Skeletal muscle tissue (tissue), 4 donors: ENCODE results near the gene HPS3. TPM values are rescaled to one million over a fixed set of nuclear protein-coding genes. Genes with fewer than 3 reads are reported as not detected.

ENCODE experiments used
- H3K27ac ChIP-seq: one replicate; pipeline ENCODE4 v1.7.0; 2013; ENCODE audit warnings: mild to moderate bottlenecking, low read depth, low read length, inconsistent platforms
- H3K27me3 ChIP-seq, 3 donors: one replicate each; pipeline ENCODE4 v1.7.0; 2013; ENCODE audit warnings: low read length in 3 of 3; ENCODE audit not compliant: control insufficient read depth in 3 of 3, insufficient read depth in 3 of 3
- H3K36me3 ChIP-seq, 3 donors: one replicate each; pipeline ENCODE4 v1.7.0; 2013; ENCODE audit warnings: low read length in 3 of 3; ENCODE audit not compliant: control insufficient read depth in 3 of 3, insufficient read depth in 3 of 3
- H3K4me1 ChIP-seq, 3 donors: one replicate each; pipeline ENCODE4 v1.7.0; 2013; ENCODE audit warnings: low read length in 3 of 3, mild to moderate bottlenecking in 3 of 3; ENCODE audit not compliant: control insufficient read depth in 3 of 3, insufficient read depth in 3 of 3
- H3K4me3 ChIP-seq, 3 donors: one replicate each; pipeline ENCODE4 v1.7.0; 2013; ENCODE audit warnings: low read length in 3 of 3
- H3K9ac ChIP-seq, 3 donors: one replicate each; pipeline ENCODE4 v1.7.0; 2013; ENCODE audit warnings: low read length in 3 of 3, mild to moderate bottlenecking in 3 of 3, moderate library complexity in 2 of 3, low read depth in 1 of 3
- H3K9me3 ChIP-seq, 3 donors: one replicate each; pipeline ENCODE4 v1.7.0; 2013; ENCODE audit warnings: low read length in 3 of 3; ENCODE audit not compliant: control insufficient read depth in 3 of 3
- total RNA-seq: library from RNA; depleted of rRNA; stranded (reverse); fragments of >200 nt; gene quantifications from one replicate; pipeline ENCODE4 v1.2.3, GENCODE V29; 2014
- donor health status: Osteomylitis.

The HPS3 gene, protein sequence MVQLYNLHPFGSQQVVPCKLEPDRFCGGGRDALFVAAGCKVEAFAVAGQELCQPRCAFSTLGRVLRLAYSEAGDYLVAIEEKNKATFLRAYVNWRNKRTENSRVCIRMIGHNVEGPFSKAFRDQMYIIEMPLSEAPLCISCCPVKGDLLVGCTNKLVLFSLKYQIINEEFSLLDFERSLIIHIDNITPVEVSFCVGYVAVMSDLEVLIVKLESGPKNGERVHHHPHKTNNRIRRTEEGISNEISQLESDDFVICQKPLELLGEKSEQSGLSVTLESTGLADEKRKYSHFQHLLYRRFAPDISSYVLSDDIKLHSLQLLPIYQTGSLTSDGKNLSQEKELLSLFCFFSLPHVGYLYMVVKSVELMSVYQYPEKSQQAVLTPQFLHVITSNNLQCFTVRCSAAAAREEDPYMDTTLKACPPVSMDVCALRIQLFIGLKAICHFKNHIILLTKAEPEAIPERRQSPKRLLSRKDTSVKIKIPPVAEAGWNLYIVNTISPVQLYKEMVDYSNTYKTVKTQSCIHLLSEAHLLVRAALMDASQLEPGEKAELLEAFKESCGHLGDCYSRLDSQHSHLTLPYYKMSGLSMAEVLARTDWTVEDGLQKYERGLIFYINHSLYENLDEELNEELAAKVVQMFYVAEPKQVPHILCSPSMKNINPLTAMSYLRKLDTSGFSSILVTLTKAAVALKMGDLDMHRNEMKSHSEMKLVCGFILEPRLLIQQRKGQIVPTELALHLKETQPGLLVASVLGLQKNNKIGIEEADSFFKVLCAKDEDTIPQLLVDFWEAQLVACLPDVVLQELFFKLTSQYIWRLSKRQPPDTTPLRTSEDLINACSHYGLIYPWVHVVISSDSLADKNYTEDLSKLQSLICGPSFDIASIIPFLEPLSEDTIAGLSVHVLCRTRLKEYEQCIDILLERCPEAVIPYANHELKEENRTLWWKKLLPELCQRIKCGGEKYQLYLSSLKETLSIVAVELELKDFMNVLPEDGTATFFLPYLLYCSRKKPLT
- total RNA-seq, result 6.3 TPM

DNA sequence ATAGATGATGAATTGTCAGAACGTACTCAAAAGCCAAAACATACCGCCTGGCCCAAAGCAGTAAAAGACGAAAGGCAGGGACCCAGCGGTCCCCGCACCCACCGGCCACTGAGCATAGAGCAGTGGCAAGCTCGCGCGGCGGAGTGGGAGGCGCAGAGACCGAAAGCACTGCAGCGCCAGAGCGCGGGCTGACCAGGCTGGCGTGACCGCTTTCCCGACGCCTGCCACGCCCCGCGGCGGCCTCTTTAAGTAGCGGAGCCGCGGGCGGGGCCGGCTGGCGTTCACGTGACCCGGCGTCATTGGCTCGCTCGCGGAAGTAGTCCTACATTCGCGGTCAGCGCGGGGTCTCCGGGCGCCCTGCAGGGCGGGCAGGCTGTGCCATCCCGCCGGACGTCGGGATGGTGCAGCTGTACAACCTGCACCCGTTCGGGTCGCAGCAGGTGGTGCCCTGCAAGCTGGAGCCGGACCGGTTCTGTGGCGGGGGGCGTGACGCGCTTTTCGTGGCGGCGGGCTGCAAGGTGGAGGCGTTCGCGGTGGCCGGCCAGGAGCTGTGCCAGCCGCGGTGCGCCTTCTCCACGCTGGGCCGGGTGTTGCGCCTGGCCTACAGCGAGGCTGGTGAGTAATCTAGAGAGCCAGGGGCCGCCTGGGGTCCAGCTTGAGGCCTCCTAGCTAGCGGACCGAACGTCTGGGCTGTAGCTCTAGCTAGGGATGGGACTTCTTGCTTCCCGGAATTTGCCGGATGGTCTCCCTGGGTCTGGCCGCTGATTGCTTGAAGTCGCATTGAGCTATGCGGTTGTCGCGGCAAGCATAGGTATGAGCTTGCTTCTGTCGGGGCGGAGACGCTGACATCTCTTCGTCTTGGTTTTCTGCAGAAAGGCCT is at the start of gene HPS3:
TSS of gene HPS3 (plus strand) at position 313 of the 880 bp plus-strand sequence. CDS start at position 399, 86 bp downstream.
- Histone ChIP-seq H3K4me3 (peak within 1 kb of the TSS; percentile 90 to 95 (median 94)), H3K4me1 (peaks cover 7 to 22% (median 10%) of the 10 kb centered on the region in 3 donors), H3K9me3 (no peaks in the 10 kb centered on the region), H3K27ac (peak within 1 kb of the TSS; percentile 60), H3K36me3 (no peaks in the 10 kb centered on the region), H3K9ac (peak within 1 kb of the TSS; percentile 60 to 86 (median 85)), H3K27me3 (no peaks in the 10 kb centered on the region)

DNA sequence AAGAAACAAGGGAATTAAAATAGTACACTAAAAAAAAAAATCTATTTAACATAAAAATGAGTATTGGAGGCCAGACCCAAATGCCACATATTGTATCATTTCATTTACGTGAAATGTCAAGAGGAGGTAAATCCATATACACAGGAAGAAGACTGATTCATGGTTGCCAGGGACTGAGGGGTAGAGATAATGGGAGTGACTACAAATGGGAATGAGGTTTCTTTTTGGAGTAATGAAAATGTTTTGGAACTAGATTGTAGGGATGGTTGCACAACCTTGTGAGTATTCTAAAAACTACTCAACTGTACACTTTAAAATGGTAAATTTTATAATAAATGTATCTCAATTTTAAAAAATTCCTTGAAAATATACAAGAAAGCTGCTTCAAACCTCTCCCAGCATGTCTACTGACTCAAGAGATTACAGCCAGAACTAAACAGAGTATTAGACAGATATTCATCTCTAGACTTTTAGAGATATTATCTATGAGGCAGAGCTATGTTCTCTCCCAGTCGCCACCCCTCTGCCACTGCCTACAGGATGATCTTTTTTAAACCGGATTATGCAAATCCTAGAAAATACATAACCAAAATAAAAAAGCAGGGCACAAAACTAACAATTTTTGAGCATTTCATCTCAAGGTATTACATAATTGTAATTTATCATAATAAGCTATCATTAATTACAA is 49.3 kb upstream of the HPS3 start:
- H3K27me3 ChIP-seq, result no peaks in the 10 kb centered on the region
- H3K9ac ChIP-seq, result no peak overlapping the region
- no peak overlapping the region for H3K27ac ChIP-seq
- H3K4me1 ChIP-seq, result peaks cover under 1 to 4% (median 2%) of the 10 kb centered on the region in 3 donors
- no peaks in the 10 kb centered on the region for H3K9me3 ChIP-seq
- H3K36me3 ChIP-seq, result peaks cover 3 to 8% (median 6%) of the 10 kb centered on the region in 3 donors
- no peak overlapping the region for H3K4me3 ChIP-seq

DNA sequence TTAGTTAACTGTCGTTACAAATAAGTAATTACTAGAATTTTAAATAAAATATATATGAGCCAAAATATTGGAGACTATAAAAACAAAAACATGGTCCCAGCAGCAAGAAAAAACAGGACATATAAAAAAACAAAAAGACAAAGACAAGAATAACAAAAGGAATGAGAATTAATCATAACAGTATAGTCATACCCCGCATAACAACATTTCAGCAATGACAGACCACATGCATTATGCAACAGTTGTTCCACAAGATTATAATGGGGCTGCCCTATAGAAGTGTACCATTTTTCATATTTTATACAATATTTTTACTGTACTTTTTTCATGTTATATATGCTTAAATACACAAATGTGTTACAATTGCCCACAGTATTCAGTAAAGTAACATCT is 48.7 kb upstream of the HPS3 start:
- H3K9ac ChIP-seq, result no peak overlapping the region
- no peaks in the 10 kb centered on the region for H3K9me3 ChIP-seq
- H3K36me3 ChIP-seq, result peaks cover under 1 to 8% (median 3%) of the 10 kb centered on the region in 3 donors
- H3K4me1 ChIP-seq, result peaks cover 6 to 9% (median 7%) of the 10 kb centered on the region in 3 donors
- no peak overlapping the region for H3K27ac ChIP-seq
- H3K4me3 ChIP-seq, result no peak overlapping the region
- no peaks in the 10 kb centered on the region for H3K27me3 ChIP-seq

DNA sequence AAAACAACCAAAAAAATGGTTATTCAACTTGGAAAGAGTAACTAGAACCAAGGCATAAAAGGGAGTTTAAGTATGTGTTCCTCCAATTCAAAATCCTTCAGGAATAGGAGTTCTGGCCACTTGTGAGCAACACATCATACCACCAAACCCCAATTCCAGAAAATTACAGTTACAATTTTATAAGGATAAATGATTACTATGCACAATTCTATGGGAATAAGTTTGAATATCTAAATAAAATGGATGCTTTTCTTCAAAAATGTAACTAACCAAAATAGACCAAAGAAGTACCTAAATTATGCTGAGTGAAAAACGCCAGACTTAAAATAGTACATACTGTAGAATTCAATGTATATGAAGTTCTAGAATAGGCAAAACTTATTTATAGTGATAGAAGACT is 47.7 kb upstream of the HPS3 start:
- Histone ChIP-seq H3K4me3 (no peak overlapping the region), H3K36me3 (peaks cover 0 to 8% (median 3%) of the 10 kb centered on the region in 3 donors), H3K9me3 (no peaks in the 10 kb centered on the region), H3K9ac (no peak overlapping the region), H3K27ac (no peak overlapping the region), H3K27me3 (no peaks in the 10 kb centered on the region), H3K4me1 (peaks cover 6 to 15% (median 11%) of the 10 kb centered on the region in 3 donors)

GRCh38 chr3:149085828-149086231 is 43.6 kb upstream of the HPS3 start:
- Histone ChIP-seq H3K9me3 (no peaks in the 10 kb centered on the region), H3K9ac (peak overlapping the region; percentile 80 to 89 (median 84)), H3K4me3 (peak overlapping the region; percentile 91 to 96 (median 94)), H3K27ac (peak overlapping the region; percentile 54), H3K36me3 (peaks cover 0 to 8% (median 3%) of the 10 kb centered on the region in 3 donors), H3K4me1 (peaks cover 6 to 16% (median 11%) of the 10 kb centered on the region in 3 donors), H3K27me3 (no peaks in the 10 kb centered on the region)

- no peaks in the 10 kb centered on the region for H3K9me3 ChIP-seq
- H3K9ac ChIP-seq, result peak within 1 kb of the TSS; percentile 80 to 89 (median 84)
- H3K4me1 ChIP-seq, result peaks cover 6 to 16% (median 11%) of the 10 kb centered on the region in 3 donors
- peaks cover 0 to 8% (median 3%) of the 10 kb centered on the region in 3 donors for H3K36me3 ChIP-seq
- peak within 1 kb of the TSS; percentile 91 to 96 (median 94) for H3K4me3 ChIP-seq
- H3K27ac ChIP-seq, result peak within 1 kb of the TSS; percentile 54
- no peaks in the 10 kb centered on the region for H3K27me3 ChIP-seq
Observed at GRCh38 chr3:149086232-149086988, 43.0 kb upstream of the HPS3 start, which contains the start of gene HLTF. Gene HLTF, minus strand, starts transcription at chr3:149086533. Its CDS starts 197 bp downstream, at chr3:149086336.

GRCh38 chr3:149087208-149087607 is 42.2 kb upstream of the HPS3 start:
- Histone ChIP-seq H3K27me3 (no peaks in the 10 kb centered on the region), H3K4me1 (peaks cover 6 to 16% (median 11%) of the 10 kb centered on the region in 3 donors), H3K9ac (no peak overlapping the region), H3K36me3 (peaks cover 0 to 5% (median 3%) of the 10 kb centered on the region in 3 donors), H3K4me3 (no peak overlapping the region), H3K27ac (no peak overlapping the region), H3K9me3 (no peaks in the 10 kb centered on the region)

DNA sequence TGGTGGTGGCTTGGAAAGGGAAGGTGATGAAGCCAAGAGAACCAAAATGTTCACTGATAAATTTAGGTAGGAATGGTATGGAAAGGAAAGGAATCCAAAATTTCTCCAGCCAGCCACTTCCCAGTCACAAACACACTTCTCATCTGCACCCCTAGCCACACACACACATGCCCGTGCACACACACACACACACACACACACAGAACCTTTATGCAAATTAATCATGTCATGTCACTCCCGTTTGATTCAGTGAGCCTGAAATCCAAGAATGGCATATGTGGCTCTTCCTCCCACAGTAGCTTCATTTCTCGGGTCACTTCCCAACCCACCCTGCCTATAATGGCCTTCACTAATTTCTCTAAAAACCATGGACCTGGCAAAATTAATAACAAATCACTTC is 40.0 kb upstream of the HPS3 start:
- H3K27ac ChIP-seq, result no peak overlapping the region
- peaks cover 0 to 2% (median 0%) of the 10 kb centered on the region in 3 donors for H3K36me3 ChIP-seq
- H3K4me3 ChIP-seq, result no peak overlapping the region
- H3K27me3 ChIP-seq, result no peaks in the 10 kb centered on the region
- H3K9me3 ChIP-seq, result no peaks in the 10 kb centered on the region
- H3K4me1 ChIP-seq, result peaks cover 6 to 16% (median 11%) of the 10 kb centered on the region in 3 donors
- H3K9ac ChIP-seq, result no peak overlapping the region
